NT2/D1 (cell line): ENCODE results near the gene PIM3.
A peak's percentile ranks its signal among the peaks of the same experiment; 100 is the strongest.

Source experiments
- DNase-seq: peaks from one replicate; pipeline ENCODE4 v3.0.0-alpha.2; 2011; ENCODE audit warnings: low read depth, low spot score
- H3K27me3 ChIP-seq: 2 replicates; pipeline ENCODE4 v1.6.0; 2011; ENCODE audit warnings: mild to moderate bottlenecking; ENCODE audit not compliant: insufficient read length, insufficient read depth
- H3K36me3 ChIP-seq: 2 replicates; pipeline ENCODE4 v1.6.1; 2011; ENCODE audit warnings: mild to moderate bottlenecking, low read length, mixed read lengths; ENCODE audit not compliant: insufficient read depth, insufficient read length
- H3K4me1 ChIP-seq: 2 replicates; pipeline ENCODE4 v1.5.1; 2011; ENCODE audit not compliant: insufficient read depth, insufficient read length
- H3K4me3 ChIP-seq: 2 replicates; pipeline ENCODE4 v1.5.1; 2011; ENCODE audit warnings: low read depth; ENCODE audit not compliant: insufficient read length
- H3K9ac ChIP-seq: 2 replicates; pipeline ENCODE4 v1.6.0; 2011; ENCODE audit warnings: low read depth; ENCODE audit not compliant: insufficient read length
- H3K9me3 ChIP-seq: 2 replicates; pipeline ENCODE4 v1.5.1; 2011; ENCODE audit warnings: mild to moderate bottlenecking, low read length; ENCODE audit not compliant: insufficient read depth
- SUZ12 ChIP-seq: IDR thresholded peaks from 2 replicates; pipeline ENCODE4 v1.6.1; 2011; ENCODE audit not compliant: insufficient read length, insufficient read depth; ENCODE audit errors: extremely low read depth
- YY1 ChIP-seq: IDR thresholded peaks from 2 replicates; pipeline ENCODE4 v1.6.1; 2011; ENCODE audit not compliant: insufficient read length, insufficient read depth
- ZNF274 ChIP-seq: IDR thresholded peaks from 2 replicates; pipeline ENCODE4 v1.6.1; 2011; ENCODE audit warnings: mild to moderate bottlenecking, low read depth, low read length

Gene PIM3

DNA sequence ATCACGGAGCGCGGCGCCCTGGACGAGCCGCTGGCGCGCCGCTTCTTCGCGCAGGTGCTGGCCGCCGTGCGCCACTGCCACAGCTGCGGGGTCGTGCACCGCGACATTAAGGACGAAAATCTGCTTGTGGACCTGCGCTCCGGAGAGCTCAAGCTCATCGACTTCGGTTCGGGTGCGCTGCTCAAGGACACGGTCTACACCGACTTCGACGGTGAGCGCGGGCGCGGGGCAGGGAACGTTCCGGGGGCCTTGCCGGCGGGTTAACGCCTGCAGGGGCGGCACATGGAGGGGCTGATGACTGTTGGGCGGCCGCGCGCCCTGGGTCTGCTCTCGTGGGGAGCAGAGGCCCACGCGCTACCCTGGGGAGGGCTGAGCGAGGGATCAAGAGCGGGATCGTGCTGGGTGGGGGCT lies 1.0 kb downstream of the PIM3 start:
- Histone ChIP-seq H3K9ac (peak overlapping the region; percentile 88), H3K4me1 (peaks cover 14% of the 10 kb centered on the region)
- no peak for DNase-seq

GRCh38 chr22:49962012-49962750 lies 1.6 kb downstream of the PIM3 start:
- DNase-seq: peak; percentile 38
- Histone ChIP-seq H3K4me1 (peaks cover 14% of the 10 kb centered on the region), H3K4me3 (peak overlapping the region; percentile 75), H3K27me3 (peaks cover 3% of the 10 kb centered on the region), H3K9ac (peak overlapping the region; percentile 88), H3K9me3 (no peaks in the 10 kb centered on the region), H3K36me3 (peaks cover 27% of the 10 kb centered on the region)
- TF ChIP-seq YY1 (no peak), ZNF274 (no peak), SUZ12 (no peak)

More for the DNA sequence above, 1.0 kb downstream of the PIM3 start:
- Histone ChIP-seq H3K9me3 (no peaks in the 10 kb centered on the region), H3K27me3 (peaks cover 3% of the 10 kb centered on the region), H3K4me3 (peak overlapping the region; percentile 75), H3K36me3 (peaks cover 27% of the 10 kb centered on the region)
- no peak for TF ChIP-seq YY1
- TF ChIP-seq ZNF274: no peak
- no peak for TF ChIP-seq SUZ12

- peaks cover 27% of the 10 kb centered on the region for H3K36me3 ChIP-seq
- peaks cover 14% of the 10 kb centered on the region for H3K4me1 ChIP-seq
- DNase-seq: no peak
- H3K27me3 ChIP-seq: peaks cover 3% of the 10 kb centered on the region
- no peak for TF ChIP-seq YY1
- peak overlapping the region; percentile 31 for H3K4me3 ChIP-seq
- peak overlapping the region; percentile 63 for H3K9ac ChIP-seq
- no peaks in the 10 kb centered on the region for H3K9me3 ChIP-seq
These were observed 2.4 kb downstream of the PIM3 start for GRCh38 chr22:49962751-49963646.

DNA sequence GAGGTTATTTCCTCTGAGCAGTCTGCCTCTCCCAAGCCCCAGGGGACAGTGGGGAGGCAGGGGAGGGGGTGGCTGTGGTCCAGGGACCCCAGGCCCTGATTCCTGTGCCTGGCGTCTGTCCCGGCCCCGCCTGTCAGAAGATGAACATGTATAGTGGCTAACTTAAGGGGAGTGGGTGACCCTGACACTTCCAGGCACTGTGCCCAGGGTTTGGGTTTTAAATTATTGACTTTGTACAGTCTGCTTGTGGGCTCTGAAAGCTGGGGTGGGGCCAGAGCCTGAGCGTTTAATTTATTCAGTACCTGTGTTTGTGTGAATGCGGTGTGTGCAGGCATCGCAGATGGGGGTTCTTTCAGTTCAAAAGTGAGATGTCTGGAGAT lies 3.1 kb downstream of the PIM3 start:
- Histone ChIP-seq H3K9ac (peak overlapping the region; percentile 63), H3K4me1 (peaks cover 14% of the 10 kb centered on the region), H3K9me3 (no peaks in the 10 kb centered on the region), H3K27me3 (peaks cover 3% of the 10 kb centered on the region), H3K4me3 (no peak overlapping the region), H3K36me3 (peaks cover 27% of the 10 kb centered on the region)
- no peak for TF ChIP-seq SUZ12
- no peak for TF ChIP-seq ZNF274
- TF ChIP-seq YY1: no peak
- no peak for DNase-seq

- no peaks in the 10 kb centered on the region for H3K9me3 ChIP-seq
- TF ChIP-seq SUZ12 (no peak), ZNF274 (no peak), YY1 (no peak)
- peaks cover under 1% of the 10 kb centered on the region for H3K27me3 ChIP-seq
- peak overlapping the region; percentile 10 for H3K9ac ChIP-seq
- peaks cover 27% of the 10 kb centered on the region for H3K36me3 ChIP-seq
- peaks cover 18% of the 10 kb centered on the region for H3K4me1 ChIP-seq
- DNase-seq: no peak
- no peak overlapping the region for H3K4me3 ChIP-seq
These were observed 3.8 kb downstream of the PIM3 start for GRCh38 chr22:49964136-49965090.

GRCh38 chr22:49965091-49966040 lies 4.8 kb downstream of the PIM3 start:
- Histone ChIP-seq H3K27me3 (no peaks in the 10 kb centered on the region), H3K4me3 (no peak overlapping the region), H3K4me1 (peaks cover 22% of the 10 kb centered on the region), H3K9me3 (no peaks in the 10 kb centered on the region), H3K36me3 (peaks cover 27% of the 10 kb centered on the region), H3K9ac (peak overlapping the region; percentile 10)
- TF ChIP-seq SUZ12 (no peak), ZNF274 (no peak), YY1 (no peak)
- no peak for DNase-seq
